ENCODE measurements around the gene ISX. TPM values are rescaled to one million over a fixed set of nuclear protein-coding genes. Genes with fewer than 3 reads are reported as not detected.
"Not testable (repeated sequence)": the region's sequence is repeated elsewhere in the genome, so short reads cannot be mapped to it uniquely, and the experiment has no call there.

ISX gene
- not detected in 2 replicates for total RNA-seq (2014; rRNA removed; shearing (Covaris generic))
- not detected in 2 replicates for polyA plus RNA-seq (2014; cell fraction: nucleus; rRNA removed)

GRCh38 chr22:35065796-35066218, at the start of gene ISX:
ISX (plus strand) TSS chr22:35066158; CDS start chr22:35067088, 930 bp downstream.
- no peak for DNase-seq (ENCODE audit: extremely low read depth, low read depth)

- no peak for DNase-seq (ENCODE audit: extremely low read depth, low read depth)
Measured at GRCh38 chr22:35016909-35017308, 49.0 kb upstream of the ISX start.

- no peak for DNase-seq (ENCODE audit: extremely low read depth, low read depth)
Measured at GRCh38 chr22:35018995-35019394, 47.0 kb upstream of the ISX start.

GRCh38 chr22:35020517-35020916, 45.4 kb upstream of the ISX start:
- no peak for DNase-seq (ENCODE audit: extremely low read depth, low read depth)

GRCh38 chr22:35021161-35021560, 44.8 kb upstream of the ISX start:
- DNase-seq (ENCODE audit: extremely low read depth, low read depth) = no peak

- DNase-seq (ENCODE audit: extremely low read depth, low read depth) = no peak
Measured at GRCh38 chr22:35022291-35022690, 43.7 kb upstream of the ISX start.

- peak; percentile 17 for DNase-seq (ENCODE audit: extremely low read depth, low read depth)
Measured at GRCh38 chr22:35023692-35024363, 42.1 kb upstream of the ISX start.

- no peak for DNase-seq (ENCODE audit: extremely low read depth, low read depth)
Measured at GRCh38 chr22:35024364-35024692, 41.6 kb upstream of the ISX start.

GRCh38 chr22:35030112-35030511, 35.8 kb upstream of the ISX start:
- not testable (repeated sequence) for DNase-seq (ENCODE audit: extremely low read depth, low read depth)

- DNase-seq (ENCODE audit: extremely low read depth, low read depth) = no peak
Measured at GRCh38 chr22:35032571-35032970, 33.4 kb upstream of the ISX start.

- DNase-seq (ENCODE audit: extremely low read depth, low read depth) = no peak
Measured at GRCh38 chr22:35033635-35034296, 32.2 kb upstream of the ISX start.

GRCh38 chr22:35034963-35035362, 31.0 kb upstream of the ISX start:
- no peak for DNase-seq (ENCODE audit: extremely low read depth, low read depth)

- DNase-seq (ENCODE audit: extremely low read depth, low read depth) = no peak
Measured at GRCh38 chr22:35037089-35037488, 28.9 kb upstream of the ISX start.

GRCh38 chr22:35039625-35040024, 26.3 kb upstream of the ISX start:
- no peak for DNase-seq (ENCODE audit: extremely low read depth, low read depth)

- DNase-seq (ENCODE audit: extremely low read depth, low read depth) = no peak
Measured at GRCh38 chr22:35043252-35043933, 22.6 kb upstream of the ISX start.

GRCh38 chr22:35043934-35044319, 22.0 kb upstream of the ISX start:
- DNase-seq (ENCODE audit: extremely low read depth, low read depth) = no peak

GRCh38 chr22:35044607-35045390, 21.2 kb upstream of the ISX start:
- no peak for DNase-seq (ENCODE audit: extremely low read depth, low read depth)

- DNase-seq (ENCODE audit: extremely low read depth, low read depth) = no peak
Measured at GRCh38 chr22:35045451-35045850, 20.5 kb upstream of the ISX start.

GRCh38 chr22:35046744-35047462, 19.1 kb upstream of the ISX start:
- DNase-seq (ENCODE audit: extremely low read depth, low read depth) = no peak

- DNase-seq (ENCODE audit: extremely low read depth, low read depth) = not testable (repeated sequence)
Measured at GRCh38 chr22:35050038-35050437, 15.9 kb upstream of the ISX start.

Measured in NCI-H460 (cell line).